ENCODE data around the gene INTS3.
"Not testable (repeated sequence)": the region's sequence is repeated elsewhere in the genome, so short reads cannot be mapped to it uniquely, and the experiment has no call there.

The INTS3 gene

GRCh38 chr1:153697191-153698019 lies 30.4 kb upstream of the INTS3 start:
- no peaks in the 10 kb centered on the region for H3K36me3 Mint-ChIP-seq (ENCODE audit: low read depth)
- H3K4me3 Mint-ChIP-seq, result no peak overlapping the region
- no peaks in the 10 kb centered on the region for H3K9me3 Mint-ChIP-seq
- H3K27me3 Mint-ChIP-seq, result no peaks in the 10 kb centered on the region
- peak overlapping the region; percentile 45 for H3K27ac Mint-ChIP-seq
- H3K4me1 Mint-ChIP-seq (ENCODE audit: low read depth), result no peaks in the 10 kb centered on the region

- Mint-ChIP-seq H3K27ac (peak overlapping the region; percentile 45), H3K4me3 (no peak overlapping the region)
These were observed 29.6 kb upstream of the INTS3 start for GRCh38 chr1:153698020-153698922.

GRCh38 chr1:153698923-153699714 lies 28.7 kb upstream of the INTS3 start:
- H3K4me3 Mint-ChIP-seq, result no peak overlapping the region
- H3K27ac Mint-ChIP-seq, result no peak overlapping the region
- no peaks in the 10 kb centered on the region for H3K4me1 Mint-ChIP-seq (ENCODE audit: low read depth)
- no peaks in the 10 kb centered on the region for H3K36me3 Mint-ChIP-seq (ENCODE audit: low read depth)
- no peaks in the 10 kb centered on the region for H3K27me3 Mint-ChIP-seq
- H3K9me3 Mint-ChIP-seq, result no peaks in the 10 kb centered on the region

More at GRCh38 chr1:153698020-153698922, 29.6 kb upstream of the INTS3 start:
- Mint-ChIP-seq H3K36me3 (ENCODE audit: low read depth) (no peaks in the 10 kb centered on the region), H3K4me1 (ENCODE audit: low read depth) (no peaks in the 10 kb centered on the region), H3K9me3 (no peaks in the 10 kb centered on the region), H3K27me3 (no peaks in the 10 kb centered on the region)

GRCh38 chr1:153699768-153700167 lies 28.1 kb upstream of the INTS3 start:
- Mint-ChIP-seq H3K4me3 (no peak overlapping the region), H3K27me3 (no peaks in the 10 kb centered on the region), H3K36me3 (ENCODE audit: low read depth) (no peaks in the 10 kb centered on the region), H3K4me1 (ENCODE audit: low read depth) (no peaks in the 10 kb centered on the region), H3K27ac (no peak overlapping the region), H3K9me3 (no peaks in the 10 kb centered on the region)

GRCh38 chr1:153705484-153705883 lies 22.4 kb upstream of the INTS3 start:
- Mint-ChIP-seq H3K27ac (no peak overlapping the region), H3K9me3 (no peaks in the 10 kb centered on the region), H3K27me3 (no peaks in the 10 kb centered on the region), H3K4me1 (ENCODE audit: low read depth) (no peaks in the 10 kb centered on the region), H3K4me3 (no peak overlapping the region), H3K36me3 (ENCODE audit: low read depth) (no peaks in the 10 kb centered on the region)

- Mint-ChIP-seq H3K36me3 (ENCODE audit: low read depth) (no peaks in the 10 kb centered on the region), H3K9me3 (no peaks in the 10 kb centered on the region), H3K27me3 (peaks cover 4% of the 10 kb centered on the region), H3K27ac (no peak overlapping the region), H3K4me3 (no peak overlapping the region), H3K4me1 (ENCODE audit: low read depth) (no peaks in the 10 kb centered on the region)
These were observed 16.8 kb upstream of the INTS3 start for GRCh38 chr1:153711026-153711425.

GRCh38 chr1:153716211-153716610 lies 11.6 kb upstream of the INTS3 start:
- not testable (repeated sequence) for H3K27ac Mint-ChIP-seq; H3K4me3 Mint-ChIP-seq; H3K27me3 Mint-ChIP-seq; H3K36me3 Mint-ChIP-seq (ENCODE audit: low read depth); H3K9me3 Mint-ChIP-seq; H3K4me1 Mint-ChIP-seq (ENCODE audit: low read depth)

- Mint-ChIP-seq H3K9me3 (no peaks in the 10 kb centered on the region), H3K4me3 (no peak overlapping the region), H3K27me3 (peaks cover 4% of the 10 kb centered on the region), H3K36me3 (ENCODE audit: low read depth) (no peaks in the 10 kb centered on the region), H3K4me1 (ENCODE audit: low read depth) (peaks cover 7% of the 10 kb centered on the region), H3K27ac (no peak overlapping the region)
These were observed 10.5 kb upstream of the INTS3 start for GRCh38 chr1:153717330-153717729.

GRCh38 chr1:153723687-153724086 lies 4.2 kb upstream of the INTS3 start:
- H3K9me3 Mint-ChIP-seq, result no peaks in the 10 kb centered on the region
- no peak overlapping the region for H3K27ac Mint-ChIP-seq
- no peaks in the 10 kb centered on the region for H3K27me3 Mint-ChIP-seq
- H3K4me1 Mint-ChIP-seq (ENCODE audit: low read depth), result peaks cover 5% of the 10 kb centered on the region
- H3K4me3 Mint-ChIP-seq, result no peak overlapping the region
- no peaks in the 10 kb centered on the region for H3K36me3 Mint-ChIP-seq (ENCODE audit: low read depth)

- not testable (repeated sequence) for H3K27ac Mint-ChIP-seq; H3K36me3 Mint-ChIP-seq (ENCODE audit: low read depth); H3K4me3 Mint-ChIP-seq; H3K9me3 Mint-ChIP-seq; H3K27me3 Mint-ChIP-seq
- H3K4me1 Mint-ChIP-seq (ENCODE audit: low read depth), result peaks cover 13% of the 10 kb centered on the region
These were observed 3.2 kb upstream of the INTS3 start for GRCh38 chr1:153724634-153725033.

GRCh38 chr1:153728305-153729066 lies 636 bp downstream of the INTS3 start:
- peaks cover 19% of the 10 kb centered on the region for H3K36me3 Mint-ChIP-seq (ENCODE audit: low read depth)
- H3K4me3 Mint-ChIP-seq, result peak overlapping the region; percentile 91
- H3K9me3 Mint-ChIP-seq, result no peaks in the 10 kb centered on the region
- peak overlapping the region; percentile 92 for H3K27ac Mint-ChIP-seq
- no peaks in the 10 kb centered on the region for H3K27me3 Mint-ChIP-seq
- peaks cover 43% of the 10 kb centered on the region for H3K4me1 Mint-ChIP-seq (ENCODE audit: low read depth)

- H3K4me1 Mint-ChIP-seq (ENCODE audit: low read depth), result peaks cover 55% of the 10 kb centered on the region
- peak overlapping the region; percentile 18 for H3K27ac Mint-ChIP-seq
These were observed 2.7 kb downstream of the INTS3 start for GRCh38 chr1:153730468-153730988.

GRCh38 chr1:153733970-153734369 lies 6.1 kb downstream of the INTS3 start:
- no peak overlapping the region for H3K4me3 Mint-ChIP-seq
- H3K27ac Mint-ChIP-seq, result no peak overlapping the region
- no peaks in the 10 kb centered on the region for H3K27me3 Mint-ChIP-seq
- H3K36me3 Mint-ChIP-seq (ENCODE audit: low read depth), result peaks cover 34% of the 10 kb centered on the region
- H3K4me1 Mint-ChIP-seq (ENCODE audit: low read depth), result peaks cover 48% of the 10 kb centered on the region
- H3K9me3 Mint-ChIP-seq, result no peaks in the 10 kb centered on the region

More at GRCh38 chr1:153730468-153730988, 2.7 kb downstream of the INTS3 start:
- H3K27me3 Mint-ChIP-seq, result no peaks in the 10 kb centered on the region
- H3K4me3 Mint-ChIP-seq, result peak overlapping the region; percentile 91
- no peaks in the 10 kb centered on the region for H3K9me3 Mint-ChIP-seq
- peaks cover 27% of the 10 kb centered on the region for H3K36me3 Mint-ChIP-seq (ENCODE audit: low read depth)
